Measurements from ENCODE around the gene CLDN6.
A peak's percentile ranks its signal among the peaks of the same experiment; 100 is the strongest.

Gene CLDN6

DNA sequence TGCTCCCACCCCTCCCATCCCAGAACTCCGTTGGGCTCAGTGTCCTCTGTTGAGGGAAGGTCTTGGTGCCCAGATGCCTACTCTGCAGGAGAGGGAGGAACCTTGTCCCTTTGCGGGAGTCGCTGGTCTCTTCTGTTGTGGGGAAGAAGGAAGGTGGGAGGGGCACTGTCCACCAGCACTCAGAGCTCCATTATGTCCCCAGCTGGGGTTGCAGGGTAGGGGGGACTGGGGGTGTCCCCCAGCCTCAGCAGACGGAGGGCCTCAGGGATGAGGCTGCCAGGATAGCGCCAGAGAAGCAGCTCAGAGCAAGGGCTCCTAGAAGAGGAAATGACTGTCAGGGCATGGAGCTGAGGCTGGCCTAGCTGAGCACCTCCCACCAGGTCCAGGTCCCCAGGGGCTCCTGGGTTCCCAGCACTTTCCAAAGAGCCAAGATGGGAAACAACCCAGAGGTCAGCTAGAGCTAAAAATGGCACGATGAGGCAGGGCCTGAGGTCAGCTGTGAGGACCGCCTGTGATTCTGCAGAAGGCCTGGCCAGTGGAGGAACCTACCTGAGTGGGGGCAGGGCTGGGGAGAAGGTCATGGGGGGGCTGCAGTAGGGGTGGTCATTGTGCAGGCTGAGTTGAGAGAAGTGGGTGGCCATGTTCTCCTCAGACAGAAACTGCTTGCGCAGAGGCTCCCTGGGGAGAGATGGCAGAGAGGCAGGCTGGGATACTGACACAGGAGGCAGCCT is 4.9 kb upstream of the CLDN6 start:
- TF ChIP-seq POLR2AphosphoS5 (IDR thresholded peaks at IDR 0.05; ENCODE audit: low read depth, low read length) (no peak), PAX5 (IDR thresholded peaks at IDR 0.05; ENCODE audit: insufficient read depth, low read length, severe bottlenecking) (no peak)
- DNase-seq (ENCODE audit: insufficient read length, low spot score) (no peak), FAIRE-seq (peak; percentile 55)

DNA sequence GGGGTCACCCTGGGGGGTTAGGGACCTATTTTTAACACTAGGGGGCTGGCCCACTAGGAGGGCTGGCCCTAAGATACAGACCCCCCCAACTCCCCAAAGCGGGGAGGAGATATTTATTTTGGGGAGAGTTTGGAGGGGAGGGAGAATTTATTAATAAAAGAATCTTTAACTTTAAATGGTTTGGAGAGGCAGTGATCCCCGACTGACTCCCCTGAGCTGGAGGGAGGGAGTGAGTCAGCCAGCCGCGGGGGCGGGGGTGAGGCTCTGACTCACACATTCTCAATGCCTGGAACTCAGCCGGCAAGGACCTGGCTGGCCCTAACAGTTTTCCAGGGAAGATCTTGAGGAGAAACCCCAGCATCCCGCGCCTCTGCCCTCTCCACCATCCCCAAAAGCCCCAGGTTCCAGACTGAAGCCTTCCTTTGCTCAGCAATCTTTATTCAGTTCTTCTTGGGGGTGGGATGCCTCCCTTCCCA is 4.3 kb upstream of the CLDN6 start:
- DNase-seq (ENCODE audit: insufficient read length, low spot score) (no peak), FAIRE-seq (no peak)
- TF ChIP-seq POLR2A (IDR thresholded peaks at IDR 0.05; ENCODE audit: low read depth, low read length) (no peak), SPI1 (IDR thresholded peaks at IDR 0.05; ENCODE audit: low read depth, low read length) (no peak), POU2F2 (IDR thresholded peaks at IDR 0.05; ENCODE audit: low read depth, low read length) (no peak), PAX5 (IDR thresholded peaks at IDR 0.05; ENCODE audit: insufficient read depth, low read length, severe bottlenecking) (no peak), POLR2AphosphoS5 (IDR thresholded peaks at IDR 0.05; ENCODE audit: low read depth, low read length) (no peak), TAF1 (IDR thresholded peaks at IDR 0.05; ENCODE audit: low read depth, low read length) (no peak)

DNA sequence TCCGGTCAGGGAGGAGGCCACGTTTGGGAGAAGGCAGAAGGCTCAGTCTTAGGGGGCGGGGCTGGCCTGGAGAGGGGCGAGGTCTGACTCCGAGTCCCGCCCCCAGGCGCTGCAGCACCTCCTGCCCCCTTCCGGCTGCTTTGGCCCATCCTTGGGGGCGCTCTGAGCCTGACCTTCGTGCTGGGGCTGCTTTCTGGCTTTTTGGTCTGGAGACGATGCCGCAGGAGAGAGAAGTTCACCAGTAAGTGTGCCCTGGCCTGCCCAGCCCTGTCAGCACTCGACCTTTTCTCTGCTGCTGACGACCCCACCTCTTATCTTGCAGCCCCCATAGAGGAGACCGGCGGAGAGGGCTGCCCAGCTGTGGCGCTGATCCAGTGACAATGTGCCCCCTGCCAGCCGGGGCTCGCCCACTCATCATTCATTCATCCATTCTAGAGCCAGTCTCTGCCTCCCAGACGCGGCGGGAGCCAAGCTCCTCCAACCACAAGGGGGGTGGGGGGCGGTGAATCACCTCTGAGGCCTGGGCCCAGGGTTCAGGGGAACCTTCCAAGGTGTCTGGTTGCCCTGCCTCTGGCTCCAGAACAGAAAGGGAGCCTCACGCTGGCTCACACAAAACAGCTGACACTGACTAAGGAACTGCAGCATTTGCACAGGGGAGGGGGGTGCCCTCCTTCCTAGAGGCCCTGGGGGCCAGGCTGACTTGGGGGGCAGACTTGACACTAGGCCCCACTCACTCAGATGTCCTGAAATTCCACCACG is 3.6 kb upstream of the CLDN6 start:
- FAIRE-seq (peak; percentile 71), DNase-seq (ENCODE audit: insufficient read length, low spot score) (peak; percentile 71)

DNA sequence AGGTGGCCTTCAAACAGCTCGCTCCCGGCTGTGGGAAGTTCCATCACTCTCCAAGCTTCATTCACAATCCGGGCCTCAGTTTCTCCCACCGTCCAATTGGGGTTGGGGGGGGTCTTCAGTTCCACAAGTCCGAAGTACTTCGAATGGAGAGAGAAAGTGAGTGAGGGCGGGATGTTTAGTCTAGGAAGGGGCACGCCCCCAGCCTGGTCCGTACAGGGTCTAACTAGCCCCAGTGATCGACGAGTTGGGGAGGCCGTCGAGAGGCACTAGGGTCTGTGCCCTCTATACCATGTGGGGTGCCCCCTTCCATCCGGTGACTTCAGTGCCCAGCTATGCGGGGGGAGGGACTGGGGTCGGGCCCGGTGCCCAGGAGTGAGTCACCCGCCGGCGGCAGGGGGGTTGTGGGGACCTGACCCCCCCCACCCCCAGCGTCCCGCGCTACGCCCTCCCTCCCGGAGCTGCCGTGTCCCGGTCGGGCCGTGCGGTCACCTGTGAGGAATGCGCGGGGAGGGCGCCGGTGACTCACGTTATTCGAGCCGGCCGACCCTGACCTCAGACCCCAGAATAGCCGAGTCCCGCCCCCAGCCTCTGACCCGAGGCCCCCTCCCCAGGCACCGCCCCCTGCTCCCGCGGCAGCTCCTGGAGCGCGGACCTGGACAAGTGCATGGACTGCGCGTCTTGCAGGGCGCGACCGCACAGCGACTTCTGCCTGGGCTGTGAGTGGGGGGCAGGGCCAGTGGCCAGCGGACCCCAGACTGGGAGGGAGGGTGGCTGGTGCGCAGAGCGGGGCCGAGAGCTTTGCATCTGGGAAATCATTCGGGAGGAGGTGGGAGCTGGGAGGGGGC is 2.8 kb upstream of the CLDN6 start:
- FAIRE-seq (peak; percentile 41), DNase-seq (ENCODE audit: insufficient read length, low spot score) (no peak)
- TF ChIP-seq POLR2AphosphoS5 (IDR thresholded peaks at IDR 0.05; ENCODE audit: low read depth, low read length) (no peak), POLR2A (IDR thresholded peaks at IDR 0.05; ENCODE audit: low read depth, low read length) (no peak), POU2F2 (IDR thresholded peaks at IDR 0.05; ENCODE audit: low read depth, low read length) (no peak), TAF1 (IDR thresholded peaks at IDR 0.05; ENCODE audit: low read depth, low read length) (no peak), SPI1 (IDR thresholded peaks at IDR 0.05; ENCODE audit: low read depth, low read length) (no peak), PAX5 (IDR thresholded peaks at IDR 0.05; ENCODE audit: insufficient read depth, low read length, severe bottlenecking) (no peak)

More for the DNA sequence above, 3.6 kb upstream of the CLDN6 start:
- TF ChIP-seq POLR2AphosphoS5 (IDR thresholded peaks at IDR 0.05; ENCODE audit: low read depth, low read length) (no peak), TAF1 (IDR thresholded peaks at IDR 0.05; ENCODE audit: low read depth, low read length) (no peak), SPI1 (IDR thresholded peaks at IDR 0.05; ENCODE audit: low read depth, low read length) (no peak), PAX5 (IDR thresholded peaks at IDR 0.05; ENCODE audit: insufficient read depth, low read length, severe bottlenecking) (no peak), POU2F2 (IDR thresholded peaks at IDR 0.05; ENCODE audit: low read depth, low read length) (no peak), POLR2A (IDR thresholded peaks at IDR 0.05; ENCODE audit: low read depth, low read length) (no peak)

DNA sequence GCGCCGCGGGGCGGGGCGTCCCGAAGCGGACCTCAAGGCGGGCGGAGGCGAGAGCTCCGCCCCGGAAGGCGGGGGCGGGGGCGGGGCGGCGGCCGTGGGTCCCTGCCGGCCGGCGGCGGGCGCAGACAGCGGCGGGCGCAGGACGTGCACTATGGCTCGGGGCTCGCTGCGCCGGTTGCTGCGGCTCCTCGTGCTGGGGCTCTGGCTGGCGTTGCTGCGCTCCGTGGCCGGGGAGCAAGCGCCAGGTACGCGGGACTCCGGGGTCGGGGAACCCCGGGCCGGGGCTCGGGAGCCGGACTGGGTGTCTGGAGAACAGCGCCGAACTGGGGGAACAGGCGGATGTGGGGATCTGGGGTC is 2.2 kb upstream of the CLDN6 start, which contains the start of gene TNFRSF12A:
Gene TNFRSF12A (plus strand): TSS at position 122 of the 357 bp plus-strand sequence. CDS start 30 bp downstream, at position 152.
- no peak for FAIRE-seq
- TF ChIP-seq TAF1 (IDR thresholded peaks at IDR 0.05; ENCODE audit: low read depth, low read length), result no peak
- no peak for TF ChIP-seq POU2F2 (IDR thresholded peaks at IDR 0.05; ENCODE audit: low read depth, low read length)
- no peak for TF ChIP-seq SPI1 (IDR thresholded peaks at IDR 0.05; ENCODE audit: low read depth, low read length)
- no peak for TF ChIP-seq POLR2AphosphoS5 (IDR thresholded peaks at IDR 0.05; ENCODE audit: low read depth, low read length)
- no peak for TF ChIP-seq POLR2A (IDR thresholded peaks at IDR 0.05; ENCODE audit: low read depth, low read length)
- no peak for TF ChIP-seq PAX5 (IDR thresholded peaks at IDR 0.05; ENCODE audit: insufficient read depth, low read length, severe bottlenecking)
- peak; percentile 89 for DNase-seq (ENCODE audit: insufficient read length, low spot score)

DNA sequence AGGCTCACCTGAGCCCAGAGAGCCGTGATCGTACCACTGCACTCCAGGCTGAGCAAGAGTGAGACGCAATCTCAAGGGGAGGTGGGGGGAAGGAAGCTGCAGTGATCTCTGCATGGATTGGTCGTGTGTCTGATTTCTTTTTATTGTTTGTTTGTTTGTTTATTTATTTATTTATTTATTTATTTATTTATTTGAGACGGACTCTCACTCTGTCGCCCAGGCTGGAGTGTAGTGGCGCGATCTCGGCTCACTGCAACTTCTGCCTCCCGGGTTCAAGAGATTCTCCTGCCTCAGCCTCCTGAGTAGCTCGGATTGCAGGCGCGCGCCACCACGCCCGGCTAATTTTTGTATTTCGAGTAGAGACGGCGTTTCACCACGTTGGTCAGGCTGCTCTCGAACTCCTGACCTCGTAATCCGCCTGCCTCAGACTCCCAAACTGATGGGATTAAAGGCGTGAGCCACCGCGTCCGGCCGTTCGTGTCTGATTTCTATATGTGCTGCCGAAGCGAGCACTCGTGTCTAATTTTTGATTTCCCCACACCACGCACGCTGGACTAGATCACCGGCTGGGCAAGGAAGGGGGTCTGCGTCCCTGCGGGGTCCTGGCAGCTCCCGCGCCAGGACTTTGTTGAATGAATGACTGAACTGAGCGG is 1.7 kb upstream of the CLDN6 start:
- no peak for DNase-seq (ENCODE audit: insufficient read length, low spot score)
- peak; percentile 89 for FAIRE-seq
- TF ChIP-seq POLR2AphosphoS5 (IDR thresholded peaks at IDR 0.05; ENCODE audit: low read depth, low read length) (no peak), TAF1 (IDR thresholded peaks at IDR 0.05; ENCODE audit: low read depth, low read length) (no peak), POLR2A (IDR thresholded peaks at IDR 0.05; ENCODE audit: low read depth, low read length) (no peak), PAX5 (IDR thresholded peaks at IDR 0.05; ENCODE audit: insufficient read depth, low read length, severe bottlenecking) (no peak), SPI1 (IDR thresholded peaks at IDR 0.05; ENCODE audit: low read depth, low read length) (no peak), POU2F2 (IDR thresholded peaks at IDR 0.05; ENCODE audit: low read depth, low read length) (no peak)

DNA sequence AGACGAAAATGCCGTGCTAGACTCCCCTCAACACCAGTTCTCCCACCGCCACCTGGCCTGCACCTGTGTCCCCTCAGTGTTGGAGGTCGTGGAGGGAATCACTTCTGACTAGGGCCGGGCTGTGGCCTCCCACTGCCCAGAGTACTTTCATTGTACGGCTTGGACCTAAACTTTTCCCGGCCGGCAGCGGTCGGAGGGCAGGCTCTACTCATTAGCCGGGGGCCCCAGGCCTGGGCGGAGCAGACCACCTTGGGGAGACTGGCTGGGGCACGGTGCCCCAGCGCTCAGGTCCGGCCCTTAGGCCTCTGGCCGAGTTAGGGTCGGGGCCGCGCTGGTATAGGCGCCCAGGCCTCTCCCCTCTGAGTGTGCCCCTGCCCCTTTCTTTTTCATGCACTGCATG is 639 bp downstream of the CLDN6 start:
- no peak for TF ChIP-seq POLR2AphosphoS5 (IDR thresholded peaks at IDR 0.05; ENCODE audit: low read depth, low read length)
- TF ChIP-seq PAX5 (IDR thresholded peaks at IDR 0.05; ENCODE audit: insufficient read depth, low read length, severe bottlenecking), result no peak
- no peak for TF ChIP-seq TAF1 (IDR thresholded peaks at IDR 0.05; ENCODE audit: low read depth, low read length)
- TF ChIP-seq SPI1 (IDR thresholded peaks at IDR 0.05; ENCODE audit: low read depth, low read length), result no peak
- no peak for TF ChIP-seq POU2F2 (IDR thresholded peaks at IDR 0.05; ENCODE audit: low read depth, low read length)
- TF ChIP-seq POLR2A (IDR thresholded peaks at IDR 0.05; ENCODE audit: low read depth, low read length), result no peak
- FAIRE-seq (no peak), DNase-seq (ENCODE audit: insufficient read length, low spot score) (no peak)

DNA sequence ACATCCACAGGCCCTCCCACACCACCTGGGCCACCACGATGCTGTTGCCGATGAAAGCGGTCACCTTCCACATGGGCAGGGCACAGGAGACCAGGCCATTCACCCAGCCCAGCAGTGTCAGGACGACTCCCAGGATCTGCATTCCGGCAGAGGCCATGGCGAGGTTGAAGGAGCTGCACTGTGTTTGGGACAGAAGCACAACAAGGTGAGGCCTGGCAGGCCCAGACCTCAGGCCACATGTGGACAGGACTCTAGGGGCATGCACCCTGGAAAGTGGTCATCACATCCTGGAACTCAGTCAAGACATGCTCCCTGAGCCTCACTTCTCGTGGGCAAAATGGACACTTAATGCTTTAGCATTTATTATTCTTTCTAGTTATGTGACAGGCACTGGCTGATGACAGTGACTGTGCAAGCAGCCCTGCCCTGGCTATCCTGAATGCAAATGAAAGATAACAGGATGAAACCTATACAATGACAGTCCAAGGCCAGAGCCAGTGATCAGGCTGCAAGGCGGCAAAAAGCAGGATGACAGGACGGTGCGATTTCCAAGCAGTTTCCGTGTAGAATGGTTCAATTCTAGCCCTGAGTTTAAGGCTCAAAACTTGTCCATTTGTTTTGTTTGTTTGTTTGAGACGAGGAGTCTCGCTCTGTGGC is 2.0 kb downstream of the CLDN6 start:
- TF ChIP-seq POLR2A (IDR thresholded peaks at IDR 0.05; ENCODE audit: low read depth, low read length) (no peak), TAF1 (IDR thresholded peaks at IDR 0.05; ENCODE audit: low read depth, low read length) (no peak), PAX5 (IDR thresholded peaks at IDR 0.05; ENCODE audit: insufficient read depth, low read length, severe bottlenecking) (no peak), POLR2AphosphoS5 (IDR thresholded peaks at IDR 0.05; ENCODE audit: low read depth, low read length) (no peak), POU2F2 (IDR thresholded peaks at IDR 0.05; ENCODE audit: low read depth, low read length) (no peak), SPI1 (IDR thresholded peaks at IDR 0.05; ENCODE audit: low read depth, low read length) (no peak)
- no peak for DNase-seq (ENCODE audit: insufficient read length, low spot score)
- FAIRE-seq, result no peak
